MCF 10A (cell line): ENCODE data around the gene COL1A2. TPM values are rescaled to one million over a fixed set of nuclear protein-coding genes. Genes with fewer than 3 reads are reported as not detected.

Source experiments
- BruUV-seq: library from RNA; stranded (reverse); fragments of 400-500 nt; replicated peaks from 2 replicates; lab custom pipeline; 2021; lab: Mats Ljungman, UMichigan
- CTCF ChIA-PET: fragments of 300-600 bp; sonication (Branson Sonifier 250); formaldehyde crosslinking; extraction: SDS; loops from one replicate; lab custom pipeline; 2021; ENCODE audit warnings: antibody characterized with exemption, inconsistent platforms; lab: Yijun Ruan, JAX
- POLR2A ChIA-PET: fragments of 300-600, 350-650 bp; sonication (Branson Sonifier 250); formaldehyde crosslinking; extraction: SDS; loops from one replicate; lab custom pipeline; 2020; ENCODE audit warnings: antibody characterized with exemption, inconsistent platforms; lab: Yijun Ruan, JAX
- DNase-seq: peaks from one replicate; pipeline ENCODE4 v3.0.0-alpha.2; 2018; ENCODE audit not compliant: unreplicated experiment
- H3K27ac Mint-ChIP-seq: one replicate; pipeline ENCODE4 v1.8.0; 2022; ENCODE audit warnings: mild to moderate bottlenecking, low read depth, mixed read lengths; ENCODE audit not compliant: unreplicated experiment
- H3K27me3 Mint-ChIP-seq: one replicate; pipeline ENCODE4 v1.8.0; 2022; ENCODE audit warnings: mixed read lengths; ENCODE audit not compliant: insufficient read depth, unreplicated experiment
- H3K36me3 Mint-ChIP-seq: one replicate; pipeline ENCODE4 v1.8.0; 2022; ENCODE audit warnings: mild to moderate bottlenecking, moderate library complexity, mixed read lengths; ENCODE audit not compliant: insufficient read depth, unreplicated experiment
- H3K4me1 Mint-ChIP-seq: one replicate; pipeline ENCODE4 v1.8.0; 2022; ENCODE audit warnings: mixed read lengths; ENCODE audit not compliant: insufficient read depth, unreplicated experiment
- H3K4me3 Mint-ChIP-seq: one replicate; pipeline ENCODE4 v1.8.0; 2022; ENCODE audit warnings: mild to moderate bottlenecking, moderate library complexity, mixed read lengths; ENCODE audit not compliant: unreplicated experiment
- H3K9me3 Mint-ChIP-seq: one replicate; pipeline ENCODE4 v1.8.0; 2022; ENCODE audit warnings: mixed read lengths; ENCODE audit not compliant: unreplicated experiment
- intact Hi-C: fragments of 100-400 bp; cut with micrococcal nuclease; formaldehyde crosslinking; loops from 2 replicates; pipeline ENCODE4 v1.14.1; 2022
- total RNA-seq: library from RNA; stranded (reverse); gene quantifications from 2 replicates; pipeline ENCODE4 v1.2.3, GENCODE V29; 2022
- TF ChIP-seq, protein P1 (sequence below): fragments of 200-600 bp; IDR thresholded peaks from one replicate; pipeline ENCODE4 v1.8.0; 2022; ENCODE audit warnings: antibody characterized with exemption, mild to moderate bottlenecking; ENCODE audit not compliant: unreplicated experiment

The COL1A2 gene
- total RNA-seq, 1 experiment from 2014 or later = not detected

GRCh38 chr7:94355454-94355853, 39.2 kb upstream of the COL1A2 start:
- Mint-ChIP-seq H3K4me1 (no peaks in the 10 kb centered on the region), H3K36me3 (no peaks in the 10 kb centered on the region), H3K27me3 (no peaks in the 10 kb centered on the region), H3K4me3 (no peak overlapping the region), H3K9me3 (no peaks in the 10 kb centered on the region), H3K27ac (no peak overlapping the region)
- ChIA-PET CTCF (interaction anchor here (1.8 kb wide), 1 partner anchor 67 kb away, joined by 4 read pairs; no protein-coding TSS in a partner anchor), POLR2A (interaction anchor here (0.6 kb wide), 1 partner anchor 208 kb away, joined by 3 read pairs; no protein-coding TSS in a partner anchor)
- TF ChIP-seq, protein P1, sequence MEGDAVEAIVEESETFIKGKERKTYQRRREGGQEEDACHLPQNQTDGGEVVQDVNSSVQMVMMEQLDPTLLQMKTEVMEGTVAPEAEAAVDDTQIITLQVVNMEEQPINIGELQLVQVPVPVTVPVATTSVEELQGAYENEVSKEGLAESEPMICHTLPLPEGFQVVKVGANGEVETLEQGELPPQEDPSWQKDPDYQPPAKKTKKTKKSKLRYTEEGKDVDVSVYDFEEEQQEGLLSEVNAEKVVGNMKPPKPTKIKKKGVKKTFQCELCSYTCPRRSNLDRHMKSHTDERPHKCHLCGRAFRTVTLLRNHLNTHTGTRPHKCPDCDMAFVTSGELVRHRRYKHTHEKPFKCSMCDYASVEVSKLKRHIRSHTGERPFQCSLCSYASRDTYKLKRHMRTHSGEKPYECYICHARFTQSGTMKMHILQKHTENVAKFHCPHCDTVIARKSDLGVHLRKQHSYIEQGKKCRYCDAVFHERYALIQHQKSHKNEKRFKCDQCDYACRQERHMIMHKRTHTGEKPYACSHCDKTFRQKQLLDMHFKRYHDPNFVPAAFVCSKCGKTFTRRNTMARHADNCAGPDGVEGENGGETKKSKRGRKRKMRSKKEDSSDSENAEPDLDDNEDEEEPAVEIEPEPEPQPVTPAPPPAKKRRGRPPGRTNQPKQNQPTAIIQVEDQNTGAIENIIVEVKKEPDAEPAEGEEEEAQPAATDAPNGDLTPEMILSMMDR = no peak
- intact Hi-C loops = no loop called here
- BruUV-seq = no TSS peak
- DNase-seq = no peak

GRCh38 chr7:94357076-94357475, 37.6 kb upstream of the COL1A2 start:
- DNase-seq = no peak
- Mint-ChIP-seq H3K4me3 (no peak overlapping the region), H3K36me3 (no peaks in the 10 kb centered on the region), H3K4me1 (peaks cover 5% of the 10 kb centered on the region), H3K27me3 (no peaks in the 10 kb centered on the region), H3K9me3 (no peaks in the 10 kb centered on the region), H3K27ac (no peak overlapping the region)
- intact Hi-C loops = no loop called here
- TF ChIP-seq, protein P1 = no peak
- ChIA-PET CTCF (interaction anchor here (1.8 kb wide), 1 partner anchor 68 kb away, joined by 4 read pairs; no protein-coding TSS in a partner anchor), POLR2A (interaction anchor here (1.1 kb wide), 1 partner anchor 24 kb away, joined by 3 read pairs; no protein-coding TSS in a partner anchor)
- BruUV-seq = no TSS peak

GRCh38 chr7:94360926-94361325, 33.8 kb upstream of the COL1A2 start:
- TF ChIP-seq, protein P1 = no peak
- no TSS peak for BruUV-seq
- intact Hi-C loops = no loop called here
- H3K4me1 Mint-ChIP-seq = peaks cover 5% of the 10 kb centered on the region
- H3K4me3 Mint-ChIP-seq = no peak overlapping the region
- POLR2A ChIA-PET = no interaction called here
- H3K27me3 Mint-ChIP-seq = no peaks in the 10 kb centered on the region
- no peak for DNase-seq
- H3K27ac Mint-ChIP-seq = no peak overlapping the region
- H3K9me3 Mint-ChIP-seq = no peaks in the 10 kb centered on the region
- CTCF ChIA-PET = interaction anchor here (0.6 to 0.8 kb wide), 2 partner anchors 24 to 1406 kb away, joined by 3 to 4 read pairs; no protein-coding TSS in a partner anchor
- H3K36me3 Mint-ChIP-seq = no peaks in the 10 kb centered on the region

GRCh38 chr7:94362276-94362675, 32.4 kb upstream of the COL1A2 start:
- no peaks in the 10 kb centered on the region for H3K9me3 Mint-ChIP-seq
- H3K27ac Mint-ChIP-seq = no peak overlapping the region
- ChIA-PET CTCF (interaction anchor here (0.8 to 1.0 kb wide), 2 partner anchors 66 to 74 kb away, joined by 3 to 4 read pairs; no protein-coding TSS in a partner anchor), POLR2A (interaction anchor here (0.7 kb wide), 1 partner anchor 26 kb away, joined by 3 read pairs; no protein-coding TSS in a partner anchor)
- peaks cover 11% of the 10 kb centered on the region for H3K4me1 Mint-ChIP-seq
- H3K36me3 Mint-ChIP-seq = no peaks in the 10 kb centered on the region
- no peak overlapping the region for H3K4me3 Mint-ChIP-seq
- intact Hi-C loops = no loop called here
- no TSS peak for BruUV-seq
- no peak for DNase-seq
- H3K27me3 Mint-ChIP-seq = no peaks in the 10 kb centered on the region
- TF ChIP-seq, protein P1 = no peak
